GM21529 (cell line): ENCODE measurements around the gene HSF5.
"Not testable (repeated sequence)": the region's sequence is repeated elsewhere in the genome, so short reads cannot be mapped to it uniquely, and the experiment has no call there.

ENCODE experiments used
- ATAC-seq: cut with Tn5 transposase; IDR thresholded peaks from one replicate; pipeline ENCODE4 v1.9.1; 2021; ENCODE audit not compliant: unreplicated experiment

HSF5 gene

DNA sequence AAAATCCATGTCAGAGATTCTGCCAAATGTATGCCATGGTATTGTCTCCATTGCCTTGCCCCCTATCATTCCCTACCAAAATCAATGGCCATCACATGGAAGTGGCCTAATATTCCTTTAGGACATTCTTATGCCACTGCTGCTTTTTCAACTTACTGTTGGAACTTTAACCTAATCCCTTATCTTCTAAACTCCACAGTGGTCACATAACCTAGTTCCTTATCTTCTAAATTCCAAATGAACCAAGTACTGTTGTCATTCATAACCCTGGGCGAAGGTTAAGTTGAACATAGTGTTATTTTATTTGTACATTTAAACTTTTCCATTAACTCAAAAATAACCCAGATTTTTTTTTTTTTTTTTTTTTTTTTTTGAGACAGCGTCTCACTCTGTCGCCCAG is 3.6 kb downstream of the HSF5 start:
- no peak for ATAC-seq

DNA sequence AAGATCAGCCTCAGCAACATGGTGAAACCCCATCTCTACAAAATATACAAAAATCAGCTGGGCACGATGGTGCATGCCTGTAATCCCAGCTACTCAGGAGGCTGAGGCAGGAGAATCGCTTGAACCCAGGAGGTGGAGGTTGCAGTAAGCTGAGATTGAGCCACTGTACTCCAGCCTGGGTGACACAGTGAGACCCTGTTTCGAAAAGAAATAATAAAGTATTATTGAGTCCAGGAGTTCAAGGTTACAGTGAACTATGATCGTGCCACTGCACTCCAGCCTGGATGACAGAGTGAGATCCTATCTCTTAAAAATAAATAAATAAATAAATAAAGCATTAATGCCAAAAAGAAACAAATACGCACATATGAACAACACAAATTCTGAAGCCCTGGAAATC is 6.4 kb downstream of the HSF5 start:
- not testable (repeated sequence) for ATAC-seq

GRCh38 chr17:58480090-58480489 is 8.1 kb downstream of the HSF5 start:
- no peak for ATAC-seq

DNA sequence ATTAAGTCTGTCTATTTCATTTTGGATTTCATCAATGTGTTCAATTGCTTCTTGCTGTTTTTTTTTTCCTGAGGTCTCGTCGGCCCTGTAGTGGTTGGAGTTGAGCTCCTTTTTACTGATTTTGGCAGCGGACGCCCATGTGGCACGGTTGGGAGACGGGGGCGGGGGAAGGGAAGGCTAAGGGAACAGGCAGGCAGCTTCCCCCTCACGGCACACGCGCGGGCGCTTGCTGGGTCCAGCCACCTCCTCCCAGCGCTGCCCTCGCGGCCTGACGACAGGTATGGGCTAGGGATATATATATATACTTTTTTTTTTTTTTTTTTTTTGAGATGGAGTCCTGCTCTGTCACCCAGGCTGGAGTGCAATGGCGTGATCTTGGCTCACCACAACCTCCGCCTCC is 11.4 kb downstream of the HSF5 start:
- no peak for ATAC-seq

DNA sequence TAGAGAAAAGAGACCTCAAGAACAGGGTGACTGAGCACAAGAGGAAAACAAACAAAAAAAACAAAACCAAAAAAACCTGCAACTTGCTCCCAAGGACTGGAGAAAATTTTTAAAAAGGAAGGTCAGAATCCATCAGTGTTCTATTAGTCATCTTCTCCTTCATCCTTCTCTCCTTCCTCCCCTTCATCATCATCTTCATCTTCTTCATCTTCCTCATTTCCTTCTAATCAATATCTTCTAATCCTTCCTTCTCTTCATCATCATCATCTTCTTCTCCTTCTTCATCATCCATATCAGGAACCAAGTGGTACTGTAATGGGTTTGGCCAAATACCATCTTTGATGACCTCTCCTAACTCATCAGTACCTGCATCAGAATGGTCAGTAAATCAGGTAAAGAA is 12.2 kb downstream of the HSF5 start:
- ATAC-seq: no peak

DNA sequence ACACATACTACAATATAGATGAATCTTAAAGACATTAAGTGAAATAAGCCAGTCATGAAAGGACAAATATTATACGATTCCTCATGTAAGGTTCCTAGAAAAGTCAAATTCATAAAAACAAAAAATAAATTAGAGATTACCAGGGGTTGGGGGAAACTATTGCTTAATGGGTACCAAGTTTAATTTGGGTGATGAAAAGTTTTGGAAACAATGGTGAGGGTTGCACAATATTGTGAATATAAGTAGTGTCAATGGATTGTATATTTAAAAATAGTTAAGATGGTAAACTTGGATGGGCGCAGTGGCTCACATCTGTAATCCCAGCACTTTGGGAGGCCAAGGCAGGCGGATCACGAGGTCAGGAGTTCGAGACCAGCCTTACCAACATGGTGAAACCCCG is 17.9 kb downstream of the HSF5 start:
- ATAC-seq: no peak

DNA sequence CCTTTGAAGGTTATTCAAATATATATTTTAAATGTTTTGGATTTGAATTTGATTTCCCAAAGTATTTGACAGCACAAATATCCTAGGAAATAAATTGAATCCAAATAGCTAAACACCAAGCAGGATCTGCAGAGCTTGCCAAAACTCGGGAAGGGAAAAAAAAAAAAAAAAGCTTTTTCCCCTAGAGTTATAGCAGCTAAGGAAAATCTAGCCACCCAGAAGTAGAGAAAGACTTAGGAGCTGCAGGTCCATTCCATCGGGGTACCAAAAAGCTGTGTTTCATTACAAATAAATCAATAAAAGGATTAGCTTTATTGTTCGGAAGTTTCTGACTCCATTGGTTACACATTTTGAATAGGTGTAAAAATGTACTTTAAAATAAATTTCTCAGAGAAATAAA is 19.3 kb downstream of the HSF5 start:
- no peak for ATAC-seq

DNA sequence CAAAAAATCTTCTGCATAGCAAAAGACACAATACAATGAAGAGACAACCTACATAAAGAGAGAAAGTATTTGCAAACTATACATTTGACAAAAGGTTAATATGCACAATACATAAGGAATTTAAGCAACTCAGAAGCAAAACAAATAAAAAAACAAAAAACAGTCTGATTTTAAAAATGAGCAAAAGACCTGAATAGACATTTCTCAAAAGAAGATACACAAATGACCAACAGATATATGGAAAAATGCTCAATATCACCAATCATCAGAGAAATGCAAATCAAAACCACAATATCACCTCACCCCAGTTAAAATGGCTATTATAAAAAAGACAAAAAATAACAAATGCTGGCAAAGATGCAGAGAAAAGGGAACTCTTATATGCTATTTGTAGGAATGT is 32.7 kb downstream of the HSF5 start:
- no peak for ATAC-seq

- no peak for ATAC-seq
These were observed 35.5 kb downstream of the HSF5 start for GRCh38 chr17:58452738-58453137.

GRCh38 chr17:58447039-58447975 is 40.9 kb downstream of the HSF5 start:
- peak; percentile 62 for ATAC-seq

DNA sequence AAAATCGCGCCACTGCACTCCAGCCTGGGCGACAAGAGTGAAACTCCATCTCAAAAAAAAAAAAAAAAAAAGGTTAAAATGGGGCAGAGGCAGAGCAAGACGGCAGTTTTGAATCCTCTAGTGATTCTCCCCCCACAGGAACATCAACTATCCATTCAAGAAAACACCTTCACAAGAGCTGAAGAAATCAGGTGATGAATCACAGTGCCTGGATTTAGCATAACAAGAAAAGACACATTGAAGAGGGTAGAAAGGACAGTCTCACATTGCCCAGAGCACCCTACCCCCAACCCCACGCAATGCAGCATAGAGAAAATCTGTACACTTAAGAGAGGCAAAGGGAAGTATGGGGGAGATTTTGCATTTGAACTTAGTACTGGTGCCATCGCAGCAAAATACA is 42.1 kb downstream of the HSF5 start:
- no peak for ATAC-seq

- no peak for ATAC-seq
These were observed 51.4 kb downstream of the HSF5 start for GRCh38 chr17:58436805-58437239.

DNA sequence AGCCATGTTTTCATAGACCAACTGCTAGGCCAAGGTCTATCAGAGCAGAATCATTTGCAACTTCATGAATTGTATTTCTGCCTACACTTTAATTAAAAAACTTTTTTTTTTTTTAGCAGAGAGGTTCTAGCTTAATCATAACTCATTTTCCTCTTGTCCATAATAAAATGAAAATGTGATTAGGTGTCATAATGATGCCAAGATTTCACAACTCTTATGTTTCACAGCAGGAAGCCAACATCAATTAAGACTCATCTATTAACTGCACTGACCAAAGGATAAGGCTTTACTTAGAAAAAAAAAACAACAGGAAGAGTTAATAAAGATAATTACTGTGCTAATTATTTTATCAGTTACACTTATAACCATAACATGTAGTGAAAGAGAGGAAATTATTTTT is 52.0 kb downstream of the HSF5 start:
- no peak for ATAC-seq

DNA sequence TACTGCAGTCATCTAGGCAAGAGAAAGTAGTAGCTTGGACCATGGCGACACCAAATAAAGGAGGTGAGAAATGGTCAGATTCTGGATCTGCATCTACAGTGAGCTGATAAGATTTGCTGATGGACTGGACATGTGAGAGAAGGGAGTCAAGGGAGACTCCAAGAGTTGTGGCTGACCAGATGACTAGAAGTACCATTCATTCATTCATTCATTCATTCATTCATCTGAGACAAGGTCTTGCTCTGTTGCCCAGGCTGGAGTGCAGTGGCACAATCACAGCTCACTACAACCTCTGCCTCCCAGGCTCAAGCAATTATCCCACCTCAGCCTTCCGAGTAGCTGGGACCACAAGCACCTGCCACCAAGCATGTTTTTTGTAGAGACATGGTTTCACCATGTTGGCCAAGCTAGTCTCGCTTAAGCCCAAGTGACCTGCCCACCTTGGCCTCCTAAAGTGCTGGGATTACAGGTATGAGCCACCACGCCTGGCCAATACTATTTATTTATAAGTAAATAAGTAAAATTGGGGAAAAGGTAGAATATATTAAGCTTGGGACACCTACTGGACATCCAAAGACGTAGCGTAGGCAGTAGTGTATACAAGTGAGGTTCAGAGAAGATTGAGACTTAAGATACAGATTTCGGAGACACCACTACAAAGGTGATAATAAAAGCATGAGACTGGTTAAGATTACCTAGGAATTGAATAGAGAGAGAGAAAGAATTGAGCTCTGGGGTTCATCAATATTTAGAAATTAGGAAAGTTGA is 55.2 kb downstream of the HSF5 start:
- ATAC-seq: no peak

DNA sequence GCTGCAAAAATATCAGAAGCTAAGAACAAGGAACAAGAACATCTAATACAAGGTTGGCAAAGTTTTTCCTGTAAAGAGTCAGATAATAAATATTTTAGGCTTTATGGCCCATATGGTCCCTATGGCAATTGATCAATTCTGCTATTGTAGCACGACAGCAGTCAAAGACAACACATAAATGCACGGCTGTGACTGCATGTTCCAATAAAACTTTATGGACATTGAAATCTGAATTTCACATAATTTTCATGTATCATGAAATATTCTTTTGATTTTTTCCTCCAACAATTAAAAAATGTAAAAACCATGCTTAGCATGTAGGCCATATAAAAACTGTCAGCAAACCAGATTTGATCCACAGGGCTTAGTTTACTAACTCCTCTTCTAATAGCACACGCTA is 60.4 kb downstream of the HSF5 start:
- no peak for ATAC-seq

DNA sequence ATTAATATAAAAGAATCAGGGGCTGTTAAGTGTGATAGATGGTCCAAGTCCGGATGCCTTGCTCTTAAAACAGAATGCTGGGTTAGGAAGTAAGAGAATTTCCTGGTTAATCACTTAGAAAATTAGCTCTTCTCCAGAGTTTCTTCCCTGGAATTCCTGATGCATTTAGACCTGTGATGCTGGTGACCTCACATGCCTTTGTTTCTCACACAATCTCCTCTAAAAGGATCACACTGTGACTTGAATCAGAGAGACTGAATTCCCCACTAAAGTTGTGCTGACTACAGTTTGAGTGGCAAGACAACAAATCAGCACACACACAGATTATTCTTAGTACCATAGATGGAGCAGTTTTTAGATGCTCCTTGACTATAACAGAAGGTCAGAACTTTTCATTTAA is 66.5 kb downstream of the HSF5 start:
- no peak for ATAC-seq

- no peak for ATAC-seq
These were observed 67.4 kb downstream of the HSF5 start for GRCh38 chr17:58420827-58421226.

DNA sequence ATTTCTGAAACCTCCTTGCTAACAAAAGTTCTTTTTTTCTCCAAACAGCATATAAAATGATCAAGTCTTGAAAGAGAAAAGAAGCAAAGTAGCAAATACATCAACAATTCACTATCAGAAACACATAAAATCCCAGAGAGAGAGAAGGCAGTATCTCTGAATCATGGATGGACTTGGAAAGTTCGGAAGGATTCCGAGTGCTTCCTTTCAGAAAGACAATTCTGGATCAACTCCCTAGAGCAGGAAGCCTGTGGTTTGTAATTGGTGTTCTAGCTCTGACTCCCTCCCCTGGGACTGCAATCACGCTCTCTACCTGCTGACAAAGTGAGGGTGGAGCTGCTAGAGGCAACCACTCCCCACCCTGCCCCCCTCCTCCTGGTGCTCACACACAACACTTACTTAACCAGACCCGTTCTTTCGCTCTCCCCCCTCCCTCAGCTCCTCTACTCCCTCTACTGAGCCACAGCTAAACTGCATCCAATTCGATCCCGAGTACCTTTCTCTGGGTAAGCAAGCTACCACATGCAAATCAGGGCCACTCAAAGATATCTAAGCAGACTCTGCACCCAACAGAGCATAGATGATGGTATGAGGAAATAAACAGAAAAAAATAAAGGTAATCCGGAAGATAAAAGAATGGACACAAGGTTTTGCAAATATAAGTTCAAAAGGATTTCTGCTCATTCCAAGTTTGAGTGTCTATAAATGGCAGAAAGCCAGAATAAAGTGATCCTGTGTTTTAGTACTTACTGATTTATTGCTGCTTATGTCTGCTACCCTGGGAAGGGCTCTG is 70.7 kb downstream of the HSF5 start, which contains the start of gene RNF43:
TSS of gene RNF43 (minus strand) at position 235 of the 793 bp plus-strand sequence. CDS start 1,957 bp downstream, outside the sequence.
- ATAC-seq: peak; percentile 94

DNA sequence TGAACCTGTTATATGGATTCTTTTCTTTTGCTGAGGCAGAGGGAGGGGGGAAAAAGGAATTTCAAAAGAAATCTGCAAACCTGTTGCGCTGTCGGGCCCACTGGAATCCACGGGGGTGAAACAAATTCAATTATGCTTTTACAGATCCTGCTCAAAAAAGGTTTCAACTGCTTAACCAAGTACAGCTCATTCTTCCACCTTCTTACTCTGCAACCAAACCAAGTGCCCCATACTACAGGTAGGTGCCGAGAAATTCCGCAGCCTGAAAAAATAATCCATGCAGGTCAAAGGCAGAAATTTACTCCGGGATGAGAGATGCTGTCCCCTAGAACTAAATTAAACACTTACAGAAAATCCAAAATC is 71.3 kb downstream of the HSF5 start:
- ATAC-seq: no peak

GRCh38 chr17:58416396-58416795 is 71.8 kb downstream of the HSF5 start:
- ATAC-seq: no peak

- ATAC-seq: no peak
These were observed 72.7 kb downstream of the HSF5 start for GRCh38 chr17:58415371-58416055.
